Keratinocyte (primary cell): Measurements from ENCODE around the gene IGFBP1. TPM values are rescaled to one million over a fixed set of nuclear protein-coding genes. Genes with fewer than 3 reads are reported as not detected.
A peak's percentile ranks its signal among the peaks of the same experiment; 100 is the strongest.

Experiments
- DNase-seq: peaks from one replicate; pipeline ENCODE4 v3.0.0-alpha.2; 2011; ENCODE audit warnings: low read depth, missing footprints, low spot score
- FAIRE-seq: peaks from 2 replicates; lab custom pipeline; 2011; peaks lifted over from hg19 to GRCh38; lab: Jason Lieb, UNC
- H2AFZ ChIP-seq: 2 replicates; pipeline ENCODE4 v1.6.0; 2012; ENCODE audit warnings: low read length, control low read depth, inconsistent platforms; ENCODE audit not compliant: control insufficient read depth
- H3K27ac ChIP-seq: 2 replicates; pipeline ENCODE4 v1.5.1; 2011; ENCODE audit warnings: low read length; ENCODE audit not compliant: control insufficient read depth, insufficient read depth
- H3K27me3 ChIP-seq: 3 replicates; pipeline ENCODE4 v1.6.0; 2011; ENCODE audit warnings: low read length; ENCODE audit not compliant: control insufficient read depth, insufficient read depth; ENCODE audit errors: extremely low read depth
- H3K36me3 ChIP-seq, 2 experiments: 2 replicates in 1 of 2; 3 replicates in 1 of 2; pipeline ENCODE4 v1.5.1; 2011; ENCODE audit warnings: low read length in 2 of 2, mild to moderate bottlenecking in 1 of 2; ENCODE audit not compliant: control insufficient read depth in 2 of 2, insufficient read depth in 2 of 2; ENCODE audit errors: extremely low read depth in 1 of 2
- H3K4me1 ChIP-seq: 3 replicates; pipeline ENCODE4 v1.5.1; 2011; ENCODE audit warnings: low read length; ENCODE audit not compliant: control insufficient read depth, insufficient read depth; ENCODE audit errors: extremely low read depth
- H3K4me2 ChIP-seq: 3 replicates; pipeline ENCODE4 v1.6.0; 2011; ENCODE audit warnings: low read depth, low read length; ENCODE audit not compliant: control insufficient read depth, insufficient read depth; ENCODE audit errors: extremely low read depth
- H3K4me3 ChIP-seq, 3 experiments: fragments of 200-600 bp in 1 of 3; sonication (generic) in 1 of 3; 2 replicates in 2 of 3; 3 replicates in 1 of 3; pipeline ENCODE4 v1.5.1; 2011 to 2016; ENCODE audit warnings: low read length in 3 of 3, mild to moderate bottlenecking in 3 of 3, control low read depth in 2 of 3, inconsistent platforms in 1 of 3, low read depth in 1 of 3, mixed read lengths in 1 of 3, mixed run types in 1 of 3, moderate library complexity in 1 of 3; ENCODE audit not compliant: control insufficient read depth in 2 of 3, insufficient read depth in 2 of 3; ENCODE audit errors: extremely low read depth in 1 of 3
- H3K79me2 ChIP-seq: 2 replicates; pipeline ENCODE4 v1.6.0; 2012; ENCODE audit warnings: low read length; ENCODE audit not compliant: control insufficient read depth, insufficient read depth
- H3K9ac ChIP-seq: 3 replicates; pipeline ENCODE4 v1.6.0; 2011; ENCODE audit warnings: low read length; ENCODE audit not compliant: control insufficient read depth, insufficient read depth; ENCODE audit errors: extremely low read depth
- H3K9me1 ChIP-seq: 3 replicates; pipeline ENCODE4 v1.6.0; 2011; ENCODE audit warnings: low read length; ENCODE audit not compliant: control insufficient read depth, insufficient read depth; ENCODE audit errors: extremely low read depth
- H3K9me3 ChIP-seq: 2 replicates; pipeline ENCODE4 v1.5.1; 2012; ENCODE audit warnings: low read depth, low read length; ENCODE audit not compliant: control insufficient read depth
- H4K20me1 ChIP-seq: 3 replicates; pipeline ENCODE4 v1.6.0; 2011; ENCODE audit warnings: low read length; ENCODE audit not compliant: control insufficient read depth, insufficient read depth; ENCODE audit errors: extremely low read depth
- CTCF ChIP-seq, 3 experiments: IDR thresholded peaks in 1 of 3; conservative IDR thresholded peaks in 1 of 3; optimal IDR thresholded peaks in 1 of 3; 2 replicates in 2 of 3; 3 replicates in 1 of 3; pipeline versions ENCODE3 to v1.5.1; 2011; ENCODE audit warnings: low read length in 3 of 3, mild to moderate bottlenecking in 3 of 3, moderate library complexity in 2 of 3, control low read depth in 1 of 3, inconsistent platforms in 1 of 3; ENCODE audit not compliant: insufficient read depth in 2 of 3; ENCODE audit errors: extremely low read depth in 1 of 3
- EZH2 ChIP-seq: IDR thresholded peaks from one replicate; pipeline ENCODE4 v1.6.1; 2012; ENCODE audit warnings: inconsistent platforms, mild to moderate bottlenecking, low read length, moderate library complexity
- dilution Hi-C: fragments of 300-500 bp; cut with MboI; formaldehyde crosslinking; loops from one replicate; pipeline ENCODE4 v1.7.0; 2020; ENCODE audit warnings: low sequenced_read_pairs; ENCODE audit not compliant: extremely low pct_ligation_motif_present
- polyA plus RNA-seq, 5 experiments: library from polyadenylated mRNA; depleted of rRNA in 3 of 5; stranded (reverse) in 3 of 5; stranded (forward) in 1 of 5; unstranded in 1 of 5; fragments of >200 nt; gene quantifications; 1 replicate in 1 of 5; 2 replicates in 3 of 5; 3 replicates in 1 of 5; pipeline versions ENCODE4 v1.2.1 to v1.2.3, GENCODE V29; 2011 to 2012; ENCODE audit warnings: missing spikeins in 2 of 5, low read depth in 1 of 5, low replicate concordance in 1 of 5

The IGFBP1 gene
- polyA plus RNA-seq, 1 donor (not counting 4 experiments of a cell fraction or from before 2014, with no cell fraction given): not detected

GRCh38 chr7:45918556-45918955 is 30.3 kb downstream of the IGFBP1 start:
- peaks cover 40% of the 10 kb centered on the region for H3K27me3 ChIP-seq
- dilution Hi-C loops: no loop called here
- no peak overlapping the region for H3K27ac ChIP-seq
- no peaks in the 10 kb centered on the region for H3K36me3 ChIP-seq
- no peaks in the 10 kb centered on the region for H3K9me1 ChIP-seq
- no peaks in the 10 kb centered on the region for H3K9me3 ChIP-seq
- H4K20me1 ChIP-seq: no peaks in the 10 kb centered on the region
- no peak overlapping the region for H3K9ac ChIP-seq
- DNase-seq (no peak), FAIRE-seq (no peak)
- no peaks in the 10 kb centered on the region for H3K79me2 ChIP-seq
- H2AFZ ChIP-seq: no peak overlapping the region
- TF ChIP-seq CTCF (optimal IDR thresholded peaks at IDR 0.05 in 1 of 3, IDR thresholded peaks at IDR 0.05 in 1 of 3, conservative IDR thresholded peaks at IDR 0.05 in 1 of 3; ENCODE audit: extremely low read depth in 1 of 3, insufficient read depth in 2 of 3, low read length in 3 of 3) (no peak), EZH2 (no peak)
- H3K4me1 ChIP-seq: peaks cover 24% of the 10 kb centered on the region
- no peak overlapping the region for H3K4me3 ChIP-seq
- no peak overlapping the region for H3K4me2 ChIP-seq

GRCh38 chr7:45919231-45919784 is 31.0 kb downstream of the IGFBP1 start:
- no peaks in the 10 kb centered on the region for H3K79me2 ChIP-seq
- no peaks in the 10 kb centered on the region for H3K9me1 ChIP-seq
- H4K20me1 ChIP-seq: no peaks in the 10 kb centered on the region
- no peak overlapping the region for H3K4me2 ChIP-seq
- H3K4me1 ChIP-seq: peaks cover 29% of the 10 kb centered on the region
- H3K27me3 ChIP-seq: peaks cover 40% of the 10 kb centered on the region
- no peak overlapping the region for H3K9ac ChIP-seq
- no peaks in the 10 kb centered on the region for H3K36me3 ChIP-seq
- no peak overlapping the region for H3K27ac ChIP-seq
- dilution Hi-C loops: no loop called here
- H2AFZ ChIP-seq: no peak overlapping the region
- peak; percentile 23 for FAIRE-seq
- TF ChIP-seq EZH2 (no peak), CTCF (optimal IDR thresholded peaks at IDR 0.05 in 1 of 3, IDR thresholded peaks at IDR 0.05 in 1 of 3, conservative IDR thresholded peaks at IDR 0.05 in 1 of 3; ENCODE audit: extremely low read depth in 1 of 3, insufficient read depth in 2 of 3, low read length in 3 of 3) (no peak)
- no peaks in the 10 kb centered on the region for H3K9me3 ChIP-seq
- no peak for DNase-seq
- no peak overlapping the region for H3K4me3 ChIP-seq
